ENCODE measurements around the gene CA5A. TPM values are rescaled to one million over a fixed set of nuclear protein-coding genes. Genes with fewer than 3 reads are reported as not detected.
"Not testable (repeated sequence)": the region's sequence is repeated elsewhere in the genome, so short reads cannot be mapped to it uniquely, and the experiment has no call there.

CA5A gene
- polyA plus RNA-seq, 4 donors, result under 0.01 TPM; not detected in 3

- FAIRE-seq (no peak), DNase-seq (peak in 1 of 2 donors; percentile 57)
- Histone ChIP-seq H3K27ac (ENCODE audit: low read depth in 1 of 3, low read length in 2 of 3) (peak overlapping the region in 2 of 3 donors; percentile 21 to 51), H3K27me3 (ENCODE audit: control insufficient read depth in 3 of 3, insufficient read depth in 3 of 3, low read length in 3 of 3) (no peaks in the 10 kb centered on the region), H3K36me3 (ENCODE audit: control insufficient read depth in 3 of 3, insufficient read depth in 2 of 3, low read depth in 1 of 3, low read length in 3 of 3) (no peaks in the 10 kb centered on the region), H3K4me3 (ENCODE audit: low read depth in 1 of 3, low read length in 3 of 3) (no peak overlapping the region), H3K4me1 (ENCODE audit: control insufficient read depth in 3 of 3, insufficient read depth in 2 of 3, low read depth in 1 of 3, low read length in 2 of 3) (no peaks in the 10 kb centered on the region), H3K9me3 (ENCODE audit: control insufficient read depth in 2 of 2, insufficient read depth in 1 of 2, low read depth in 1 of 2, low read length in 1 of 2) (no peaks in the 10 kb centered on the region)
- 54 to 91% (median 68%) methylated on average over 10 of the region's 10 CpGs for WGBS, 3 donors
These were observed 40.6 kb downstream of the CA5A start for GRCh38 chr16:87895641-87896141.

- H3K36me3 ChIP-seq (ENCODE audit: control insufficient read depth in 3 of 3, insufficient read depth in 2 of 3, low read depth in 1 of 3, low read length in 3 of 3); DNase-seq; H3K9me3 ChIP-seq (ENCODE audit: control insufficient read depth in 2 of 2, insufficient read depth in 1 of 2, low read depth in 1 of 2, low read length in 1 of 2); H3K27ac ChIP-seq (ENCODE audit: low read depth in 1 of 3, low read length in 2 of 3); H3K4me3 ChIP-seq (ENCODE audit: low read depth in 1 of 3, low read length in 3 of 3); FAIRE-seq; H3K27me3 ChIP-seq (ENCODE audit: control insufficient read depth in 3 of 3, insufficient read depth in 3 of 3, low read length in 3 of 3); H3K4me1 ChIP-seq (ENCODE audit: control insufficient read depth in 3 of 3, insufficient read depth in 2 of 3, low read depth in 1 of 3, low read length in 2 of 3): not testable (repeated sequence)
- 27 to 59% (median 49%) methylated on average over 4 of the region's 4 CpGs for WGBS, 3 donors
These were observed 42.3 kb downstream of the CA5A start for GRCh38 chr16:87894005-87894404.

- Histone ChIP-seq H3K4me1 (ENCODE audit: control insufficient read depth in 3 of 3, insufficient read depth in 2 of 3, low read depth in 1 of 3, low read length in 2 of 3) (no peaks in the 10 kb centered on the region), H3K4me3 (ENCODE audit: low read depth in 1 of 3, low read length in 3 of 3) (no peak overlapping the region), H3K27ac (ENCODE audit: low read depth in 1 of 3, low read length in 2 of 3) (no peak overlapping the region), H3K9me3 (ENCODE audit: control insufficient read depth in 2 of 2, insufficient read depth in 1 of 2, low read depth in 1 of 2, low read length in 1 of 2) (peaks cover 0 to 8% of the 10 kb centered on the region in 2 donors), H3K27me3 (ENCODE audit: control insufficient read depth in 3 of 3, insufficient read depth in 3 of 3, low read length in 3 of 3) (no peaks in the 10 kb centered on the region), H3K36me3 (ENCODE audit: control insufficient read depth in 3 of 3, insufficient read depth in 2 of 3, low read depth in 1 of 3, low read length in 3 of 3) (no peaks in the 10 kb centered on the region)
- 94 to 97% (median 95%) methylated on average over 21 of the region's 21 CpGs for WGBS, 3 donors
- FAIRE-seq (no peak), DNase-seq (no peak)
These were observed 44.6 kb downstream of the CA5A start for GRCh38 chr16:87891764-87892163.

GRCh38 chr16:87889762-87890161 lies 46.6 kb downstream of the CA5A start:
- H3K9me3 ChIP-seq (ENCODE audit: control insufficient read depth in 2 of 2, insufficient read depth in 1 of 2, low read depth in 1 of 2, low read length in 1 of 2); H3K27me3 ChIP-seq (ENCODE audit: control insufficient read depth in 3 of 3, insufficient read depth in 3 of 3, low read length in 3 of 3); H3K4me1 ChIP-seq (ENCODE audit: control insufficient read depth in 3 of 3, insufficient read depth in 2 of 3, low read depth in 1 of 3, low read length in 2 of 3); H3K27ac ChIP-seq (ENCODE audit: low read depth in 1 of 3, low read length in 2 of 3); H3K4me3 ChIP-seq (ENCODE audit: low read depth in 1 of 3, low read length in 3 of 3); FAIRE-seq; H3K36me3 ChIP-seq (ENCODE audit: control insufficient read depth in 3 of 3, insufficient read depth in 2 of 3, low read depth in 1 of 3, low read length in 3 of 3): not testable (repeated sequence)
- 67 to 89% (median 73%) methylated on average over 10 of the region's 10 CpGs for WGBS, 3 donors
- peak; percentile 25 to 40 for DNase-seq

- H3K4me3 ChIP-seq (ENCODE audit: low read depth in 1 of 3, low read length in 3 of 3); H3K4me1 ChIP-seq (ENCODE audit: control insufficient read depth in 3 of 3, insufficient read depth in 2 of 3, low read depth in 1 of 3, low read length in 2 of 3); H3K9me3 ChIP-seq (ENCODE audit: control insufficient read depth in 2 of 2, insufficient read depth in 1 of 2, low read depth in 1 of 2, low read length in 1 of 2); FAIRE-seq; H3K27ac ChIP-seq (ENCODE audit: low read depth in 1 of 3, low read length in 2 of 3); H3K27me3 ChIP-seq (ENCODE audit: control insufficient read depth in 3 of 3, insufficient read depth in 3 of 3, low read length in 3 of 3); H3K36me3 ChIP-seq (ENCODE audit: control insufficient read depth in 3 of 3, insufficient read depth in 2 of 3, low read depth in 1 of 3, low read length in 3 of 3); DNase-seq: not testable (repeated sequence)
- WGBS, 3 donors, result 90 to 94% (median 93%) methylated on average over 7 of the region's 7 CpGs
These were observed 48.0 kb downstream of the CA5A start for GRCh38 chr16:87888346-87888745.

- 76 to 83% (median 83%) methylated on average over 8 of the region's 8 CpGs for WGBS, 3 donors
- not testable (repeated sequence) for H3K27ac ChIP-seq (ENCODE audit: low read depth in 1 of 3, low read length in 2 of 3); H3K27me3 ChIP-seq (ENCODE audit: control insufficient read depth in 3 of 3, insufficient read depth in 3 of 3, low read length in 3 of 3); H3K9me3 ChIP-seq (ENCODE audit: control insufficient read depth in 2 of 2, insufficient read depth in 1 of 2, low read depth in 1 of 2, low read length in 1 of 2); H3K4me1 ChIP-seq (ENCODE audit: control insufficient read depth in 3 of 3, insufficient read depth in 2 of 3, low read depth in 1 of 3, low read length in 2 of 3); DNase-seq; H3K36me3 ChIP-seq (ENCODE audit: control insufficient read depth in 3 of 3, insufficient read depth in 2 of 3, low read depth in 1 of 3, low read length in 3 of 3); H3K4me3 ChIP-seq (ENCODE audit: low read depth in 1 of 3, low read length in 3 of 3); FAIRE-seq
These were observed 48.4 kb downstream of the CA5A start for GRCh38 chr16:87887931-87888330.

GRCh38 chr16:87885371-87885967 lies 50.9 kb downstream of the CA5A start:
- H3K27ac ChIP-seq (ENCODE audit: low read depth in 1 of 3, low read length in 2 of 3), result peak overlapping the region; percentile 12 to 58 (median 37)
- FAIRE-seq; H3K9me3 ChIP-seq (ENCODE audit: control insufficient read depth in 2 of 2, insufficient read depth in 1 of 2, low read depth in 1 of 2, low read length in 1 of 2); H3K27me3 ChIP-seq (ENCODE audit: control insufficient read depth in 3 of 3, insufficient read depth in 3 of 3, low read length in 3 of 3); H3K36me3 ChIP-seq (ENCODE audit: control insufficient read depth in 3 of 3, insufficient read depth in 2 of 3, low read depth in 1 of 3, low read length in 3 of 3); H3K4me3 ChIP-seq (ENCODE audit: low read depth in 1 of 3, low read length in 3 of 3): not testable (repeated sequence)
- H3K4me1 ChIP-seq (ENCODE audit: control insufficient read depth in 3 of 3, insufficient read depth in 2 of 3, low read depth in 1 of 3, low read length in 2 of 3), result peaks cover 0 to 12% (median 0%) of the 10 kb centered on the region in 3 donors
- peak; percentile 85 to 89 for DNase-seq
- 15 to 50% (median 26%) methylated on average over 7 to 8 of the region's 8 CpGs for WGBS, 3 donors

- no peak overlapping the region for H3K4me3 ChIP-seq (ENCODE audit: low read depth in 1 of 3, low read length in 3 of 3)
- peaks cover 0 to 2% (median 0%) of the 10 kb centered on the region in 3 donors for H3K27me3 ChIP-seq (ENCODE audit: control insufficient read depth in 3 of 3, insufficient read depth in 3 of 3, low read length in 3 of 3)
- peaks cover 0 to 21% (median 0%) of the 10 kb centered on the region in 3 donors for H3K4me1 ChIP-seq (ENCODE audit: control insufficient read depth in 3 of 3, insufficient read depth in 2 of 3, low read depth in 1 of 3, low read length in 2 of 3)
- H3K27ac ChIP-seq (ENCODE audit: low read depth in 1 of 3, low read length in 2 of 3), result no peak overlapping the region
- H3K36me3 ChIP-seq (ENCODE audit: control insufficient read depth in 3 of 3, insufficient read depth in 2 of 3, low read depth in 1 of 3, low read length in 3 of 3), result no peaks in the 10 kb centered on the region
- WGBS, 3 donors, result 90 to 95% (median 95%) methylated on average over 29 of the region's 29 CpGs
- FAIRE-seq (no peak), DNase-seq (no peak)
- H3K9me3 ChIP-seq (ENCODE audit: control insufficient read depth in 2 of 2, insufficient read depth in 1 of 2, low read depth in 1 of 2, low read length in 1 of 2), result peaks cover 0 to 1% of the 10 kb centered on the region in 2 donors
These were observed 53.8 kb downstream of the CA5A start for GRCh38 chr16:87882436-87883019.

All from small intestine (tissue), 7 donors.